Activated T-cell treated with anti-CD3 and anti-CD28 coated beads, Interleukin-2, amount 50 U/mL, for 24 hours (primary cell): ENCODE data around the gene EXTL1.

Experiments used
- DNase-seq: peaks from one replicate; pipeline ENCODE4 v3.0.0-alpha.2; 2020
- H3K27ac Mint-ChIP-seq: 2 replicates; pipeline ENCODE4 v1.8.0; 2020; ENCODE audit warnings: mild to moderate bottlenecking, mixed read lengths
- H3K27me3 Mint-ChIP-seq: 2 replicates; pipeline ENCODE4 v1.8.0; 2020; ENCODE audit warnings: mixed read lengths
- H3K36me3 Mint-ChIP-seq: 2 replicates; pipeline ENCODE4 v1.8.0; 2020; ENCODE audit warnings: low read depth, mixed read lengths
- H3K4me1 Mint-ChIP-seq: 2 replicates; pipeline ENCODE4 v1.8.0; 2020; ENCODE audit warnings: low read depth, mixed read lengths
- H3K4me3 Mint-ChIP-seq: 2 replicates; pipeline ENCODE4 v1.8.0; 2020; ENCODE audit warnings: mild to moderate bottlenecking, moderate library complexity, mixed read lengths
- H3K9me3 Mint-ChIP-seq: 2 replicates; pipeline ENCODE4 v1.8.0; 2020; ENCODE audit warnings: mixed read lengths

The EXTL1 gene

DNA sequence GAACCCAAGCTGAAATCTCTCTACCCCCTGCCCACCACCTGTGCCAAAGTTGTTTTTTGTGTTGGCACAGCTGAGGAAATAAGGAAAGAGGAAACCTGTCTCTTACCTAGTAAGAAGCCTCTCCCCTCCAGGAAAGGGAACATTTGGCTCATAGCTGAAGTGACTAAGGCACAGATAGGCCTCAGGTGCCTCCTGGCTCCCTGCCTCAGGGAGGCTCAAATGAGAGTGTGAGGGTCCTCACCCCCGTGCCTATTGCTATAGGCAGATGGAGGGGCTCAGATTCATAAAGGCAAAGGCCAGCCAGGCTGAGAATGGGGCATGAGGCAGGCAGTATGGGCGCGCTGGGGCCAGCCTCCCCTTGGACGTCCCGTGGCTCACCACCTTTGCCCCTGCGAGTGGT, 16.9 kb downstream of the EXTL1 start:
- H3K4me1 Mint-ChIP-seq, result peaks cover 23% of the 10 kb centered on the region
- no peaks in the 10 kb centered on the region for H3K9me3 Mint-ChIP-seq
- peaks cover 3% of the 10 kb centered on the region for H3K36me3 Mint-ChIP-seq
- H3K4me3 Mint-ChIP-seq, result no peak overlapping the region
- H3K27me3 Mint-ChIP-seq, result peaks cover 15% of the 10 kb centered on the region
- H3K27ac Mint-ChIP-seq, result no peak overlapping the region
- DNase-seq, result no peak

DNA sequence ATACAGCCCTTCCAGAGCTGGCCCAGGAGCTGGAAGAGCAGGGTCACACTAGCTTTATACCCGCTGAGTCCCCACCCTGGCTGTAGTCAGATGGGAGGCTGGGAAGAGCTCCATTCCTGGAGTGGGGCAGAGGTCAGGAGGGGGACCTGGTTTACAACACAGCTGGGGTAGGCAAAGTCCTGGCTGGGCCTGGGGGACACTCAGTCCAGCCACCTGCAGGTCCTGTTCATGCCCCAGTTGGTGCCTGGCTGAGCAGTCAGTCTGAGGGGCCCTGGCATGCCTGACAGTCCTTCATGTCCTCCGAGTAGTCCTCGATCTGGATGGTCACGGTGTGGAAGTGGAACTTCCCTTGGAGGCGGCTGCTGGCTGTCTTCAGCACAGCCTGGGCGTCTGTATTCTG, 17.3 kb downstream of the EXTL1 start:
- H3K27ac Mint-ChIP-seq, result no peak overlapping the region
- no peak for DNase-seq
- H3K4me3 Mint-ChIP-seq, result no peak overlapping the region
- H3K4me1 Mint-ChIP-seq, result peaks cover 23% of the 10 kb centered on the region
- H3K27me3 Mint-ChIP-seq, result peaks cover 19% of the 10 kb centered on the region
- no peaks in the 10 kb centered on the region for H3K9me3 Mint-ChIP-seq
- H3K36me3 Mint-ChIP-seq, result peaks cover 3% of the 10 kb centered on the region

DNA sequence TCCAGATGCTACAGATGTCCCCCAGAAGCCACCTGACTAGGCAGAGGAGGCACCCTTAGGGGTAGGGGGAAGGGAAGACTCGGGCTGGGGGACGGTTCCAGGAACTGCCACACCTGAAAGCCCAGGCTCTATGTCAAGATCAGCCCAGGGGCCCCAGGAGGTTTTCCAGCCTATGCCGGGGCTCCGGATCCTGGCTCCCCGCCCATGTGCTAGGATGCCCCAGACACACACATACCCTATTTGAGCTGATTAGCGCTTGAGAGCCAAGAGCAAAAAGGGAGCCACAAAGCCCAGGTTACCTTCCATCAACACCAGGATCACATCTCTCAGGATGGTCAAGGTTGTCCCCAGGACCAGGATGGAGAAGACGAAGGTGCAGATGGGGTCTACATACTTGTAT, 19.8 kb downstream of the EXTL1 start:
- H3K4me1 Mint-ChIP-seq, result peaks cover 8% of the 10 kb centered on the region
- H3K4me3 Mint-ChIP-seq, result no peak overlapping the region
- DNase-seq, result no peak
- no peak overlapping the region for H3K27ac Mint-ChIP-seq
- no peaks in the 10 kb centered on the region for H3K36me3 Mint-ChIP-seq
- peaks cover 26% of the 10 kb centered on the region for H3K27me3 Mint-ChIP-seq
- no peaks in the 10 kb centered on the region for H3K9me3 Mint-ChIP-seq

DNA sequence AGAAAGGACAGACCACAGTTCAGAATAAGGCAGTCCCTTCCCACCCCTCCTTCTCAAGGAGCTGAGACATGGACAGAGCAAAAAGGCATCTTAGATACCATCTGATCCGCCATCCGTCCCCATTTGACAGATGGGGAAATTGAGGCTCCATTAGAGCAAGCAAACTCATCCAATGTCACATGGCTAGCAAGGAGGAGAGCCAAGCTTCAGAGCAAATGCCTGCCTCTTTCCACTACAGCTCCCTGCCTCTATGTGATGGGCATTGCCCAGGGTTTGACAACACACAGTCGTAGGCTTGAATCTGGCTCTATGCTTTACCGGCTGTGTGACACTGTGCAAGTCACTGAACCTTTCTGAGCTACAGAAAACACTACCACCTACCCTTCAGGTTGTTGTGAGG, 20.4 kb downstream of the EXTL1 start:
- no peak for DNase-seq
- H3K4me1 Mint-ChIP-seq, result peaks cover 5% of the 10 kb centered on the region
- H3K27ac Mint-ChIP-seq, result no peak overlapping the region
- no peak overlapping the region for H3K4me3 Mint-ChIP-seq
- no peaks in the 10 kb centered on the region for H3K9me3 Mint-ChIP-seq
- H3K27me3 Mint-ChIP-seq, result peaks cover 32% of the 10 kb centered on the region
- no peaks in the 10 kb centered on the region for H3K36me3 Mint-ChIP-seq

DNA sequence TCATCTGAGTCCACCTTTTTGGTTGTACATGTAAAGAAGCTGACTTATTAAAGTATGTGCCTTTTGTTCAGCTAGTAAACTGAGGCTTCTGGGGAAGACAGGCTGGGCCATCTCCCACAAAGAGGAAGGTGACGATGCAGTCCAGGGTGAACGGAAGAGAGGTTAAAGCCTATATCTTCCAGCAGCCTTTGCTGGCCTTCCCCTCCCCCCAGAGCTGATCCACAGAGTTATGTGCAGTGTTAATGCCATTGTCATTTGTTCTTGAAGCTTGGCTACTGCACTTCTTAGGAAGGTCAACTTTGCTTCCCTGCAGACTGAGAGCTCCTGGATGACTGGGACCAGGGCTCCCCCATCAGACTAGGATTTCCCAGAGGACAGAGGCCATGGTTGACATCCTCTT, 22.2 kb downstream of the EXTL1 start:
- no peak overlapping the region for H3K27ac Mint-ChIP-seq
- H3K36me3 Mint-ChIP-seq, result no peaks in the 10 kb centered on the region
- H3K27me3 Mint-ChIP-seq, result peaks cover 48% of the 10 kb centered on the region
- no peak overlapping the region for H3K4me3 Mint-ChIP-seq
- peaks cover 5% of the 10 kb centered on the region for H3K4me1 Mint-ChIP-seq
- no peak for DNase-seq
- H3K9me3 Mint-ChIP-seq, result no peaks in the 10 kb centered on the region

DNA sequence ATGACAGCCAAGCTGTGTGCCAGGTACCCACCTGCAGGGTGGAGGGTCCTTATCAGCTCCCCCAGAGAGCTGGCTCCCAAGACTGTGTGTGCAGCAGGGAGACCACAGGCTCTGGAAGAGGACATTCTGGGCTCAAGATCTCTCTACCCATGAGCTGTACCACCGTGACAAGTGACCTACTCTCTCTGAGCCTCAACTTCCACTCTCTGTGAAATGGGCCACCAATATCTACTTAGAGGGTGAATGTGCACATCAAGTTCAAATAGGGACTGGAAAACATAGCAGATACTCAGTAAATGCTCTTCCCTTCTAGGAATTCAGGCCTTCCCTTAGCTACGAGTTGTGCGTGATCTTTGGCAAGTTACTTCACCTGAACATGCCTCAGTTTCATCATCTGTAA, 22.8 kb downstream of the EXTL1 start:
- no peak overlapping the region for H3K4me3 Mint-ChIP-seq
- peak; percentile 15 for DNase-seq
- no peaks in the 10 kb centered on the region for H3K36me3 Mint-ChIP-seq
- H3K27me3 Mint-ChIP-seq, result peaks cover 55% of the 10 kb centered on the region
- H3K27ac Mint-ChIP-seq, result no peak overlapping the region
- H3K9me3 Mint-ChIP-seq, result no peaks in the 10 kb centered on the region
- peaks cover 5% of the 10 kb centered on the region for H3K4me1 Mint-ChIP-seq

DNA sequence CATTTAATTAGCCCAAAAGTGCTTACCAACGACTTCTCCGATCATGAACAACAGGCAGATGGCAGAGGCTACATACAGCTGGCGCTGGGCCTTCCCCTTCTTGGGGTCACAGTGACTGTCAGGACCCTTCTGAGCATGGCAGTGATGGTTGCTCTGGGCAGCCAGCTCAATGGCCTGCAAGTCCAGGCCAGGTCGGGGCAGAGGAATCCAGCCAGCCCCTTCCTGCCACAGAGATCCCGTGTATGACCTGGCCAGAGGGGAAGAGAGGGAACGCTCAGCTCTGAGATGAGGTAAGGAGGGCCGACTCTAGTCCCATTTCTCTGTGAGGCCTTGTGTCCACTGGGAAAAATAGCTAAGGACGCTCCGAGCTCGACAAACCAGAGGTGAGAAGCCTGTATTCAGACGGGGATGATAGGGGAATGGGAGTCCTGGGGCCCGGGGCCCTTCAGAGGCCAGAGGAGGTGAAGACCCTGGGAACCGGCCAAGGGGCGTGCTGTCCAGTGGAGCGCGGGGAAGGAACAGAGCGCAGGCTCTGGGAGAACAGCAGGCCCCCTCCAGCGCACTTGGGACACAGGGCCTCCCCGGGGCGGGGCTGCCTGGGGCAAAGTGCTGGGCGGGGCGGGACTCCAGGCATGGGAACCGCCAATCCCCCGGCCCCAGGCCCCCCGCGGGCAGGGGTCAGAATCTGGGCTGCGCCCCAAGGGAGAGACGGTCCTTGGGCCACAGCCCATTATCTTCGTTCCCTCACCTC, 23.6 kb downstream of the EXTL1 start:
- H3K27ac Mint-ChIP-seq, result no peak overlapping the region

DNA sequence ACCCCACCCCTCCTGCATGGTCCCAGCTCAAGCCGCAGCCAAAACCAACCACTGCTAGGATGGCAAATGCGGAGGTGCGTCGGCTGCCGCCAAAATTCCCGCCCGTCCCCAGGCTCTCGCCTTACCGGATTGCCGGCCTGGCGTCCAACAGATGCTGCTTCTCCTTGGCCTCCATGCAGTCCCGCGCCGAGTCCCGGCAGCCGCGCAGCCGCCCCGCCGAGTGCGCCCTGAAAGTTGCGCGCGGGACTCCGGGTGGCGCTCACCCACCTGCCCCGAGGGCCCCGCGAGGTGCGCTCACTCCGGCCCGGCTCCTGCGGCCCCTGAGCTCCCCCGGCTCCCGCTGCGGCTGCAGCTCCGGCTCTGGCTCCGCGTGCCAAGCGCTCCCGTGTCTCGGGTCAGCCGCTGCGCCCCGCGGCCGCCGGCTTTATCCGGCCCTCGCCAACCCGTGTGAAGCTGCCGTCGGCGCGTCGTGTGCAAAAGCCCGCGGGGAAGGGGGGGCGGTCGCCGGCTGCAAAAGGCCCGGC, 24.2 kb downstream of the EXTL1 start, which contains the start of gene SLC30A2:
TSS of gene SLC30A2 (minus strand) at position 397 of the 524 bp plus-strand sequence. CDS start at position 175, 222 bp downstream.
- peak; percentile 30 for DNase-seq
- no peak within 1 kb of the TSS for H3K27ac Mint-ChIP-seq
- H3K27me3 Mint-ChIP-seq, result peaks cover 65% of the 10 kb centered on the region
- peaks cover 5% of the 10 kb centered on the region for H3K4me1 Mint-ChIP-seq
- no peak within 1 kb of the TSS for H3K4me3 Mint-ChIP-seq
- no peaks in the 10 kb centered on the region for H3K9me3 Mint-ChIP-seq
- no peaks in the 10 kb centered on the region for H3K36me3 Mint-ChIP-seq

More for the DNA sequence above, 23.6 kb downstream of the EXTL1 start:
- Mint-ChIP-seq H3K9me3 (no peaks in the 10 kb centered on the region), H3K27me3 (peaks cover 62% of the 10 kb centered on the region), H3K4me3 (no peak overlapping the region), H3K36me3 (no peaks in the 10 kb centered on the region), H3K4me1 (peaks cover 5% of the 10 kb centered on the region)
- DNase-seq, result peak; percentile 24

DNA sequence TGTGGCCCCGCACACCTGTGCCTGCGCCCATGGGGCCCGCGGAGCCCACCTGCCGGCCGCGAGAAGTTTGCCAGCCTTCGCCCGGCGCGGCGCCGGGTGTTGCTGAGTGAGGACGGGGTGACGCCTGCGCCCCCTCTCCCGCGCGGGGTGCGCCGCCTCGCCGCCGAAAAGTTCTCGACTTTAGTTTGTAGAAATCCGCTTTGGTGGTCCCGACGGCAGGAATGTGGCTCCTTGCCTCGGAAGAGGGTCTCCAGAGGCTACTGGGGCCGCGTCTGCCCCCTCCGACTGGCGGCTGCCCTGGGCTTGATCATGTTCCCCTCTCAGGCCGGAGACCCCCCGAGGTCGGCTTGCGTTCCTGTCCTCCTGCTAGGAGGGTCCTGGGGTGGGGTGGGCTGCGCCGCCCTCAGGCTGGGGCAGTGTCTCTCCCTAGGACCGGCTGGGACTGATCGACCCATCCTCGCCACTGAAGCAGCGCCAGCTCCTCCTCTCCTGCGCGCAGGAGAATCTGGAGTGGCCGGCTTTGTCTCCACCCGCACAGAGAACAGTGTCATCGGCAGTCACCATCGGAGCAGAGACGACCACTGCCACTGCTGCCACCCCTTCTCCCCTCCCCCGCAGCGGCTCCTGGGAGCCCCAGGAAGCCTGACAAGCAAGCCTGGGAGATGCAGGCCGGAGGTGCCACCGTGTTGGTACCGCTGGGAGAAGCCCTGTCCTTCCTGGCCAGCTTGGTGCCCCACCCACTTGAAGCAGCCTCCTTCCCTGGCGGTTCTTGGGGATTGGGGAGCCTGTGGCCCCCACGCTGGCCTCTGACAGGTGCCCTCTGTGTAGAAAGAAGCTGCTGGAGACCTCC, 24.9 kb downstream of the EXTL1 start:
- Mint-ChIP-seq H3K27me3 (peaks cover 72% of the 10 kb centered on the region), H3K4me3 (no peak overlapping the region)

DNA sequence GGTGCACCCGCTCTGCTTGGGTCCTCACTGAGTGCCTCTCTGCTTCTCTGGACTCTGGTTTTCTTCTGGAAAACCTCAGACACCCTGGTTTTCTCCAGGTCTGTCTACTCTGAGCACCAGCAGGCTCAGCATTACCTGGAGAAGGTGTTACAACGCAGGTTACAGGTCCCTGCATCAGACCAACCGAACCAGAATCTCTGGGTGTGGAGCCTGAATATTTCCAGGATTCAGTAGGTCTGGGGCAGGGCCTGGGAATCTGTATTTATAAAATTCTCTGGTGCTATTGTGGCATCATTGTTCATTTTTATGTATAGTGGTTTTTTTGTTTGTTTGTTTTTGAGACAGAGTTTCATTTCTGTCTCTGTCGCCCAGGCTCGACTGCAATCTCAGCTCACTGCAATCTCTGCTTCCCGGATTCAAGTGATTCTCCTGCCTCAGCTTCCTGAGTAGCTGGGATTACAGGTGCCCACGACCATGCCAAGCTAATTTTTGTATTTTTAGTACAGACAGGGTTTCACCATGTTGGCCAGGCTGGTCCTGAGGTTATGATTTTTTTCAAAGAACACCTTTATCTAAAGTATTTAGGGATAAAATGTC, 25.8 kb downstream of the EXTL1 start:
- Mint-ChIP-seq H3K9me3 (no peaks in the 10 kb centered on the region), H3K4me3 (no peak overlapping the region), H3K27ac (no peak overlapping the region)

More for the DNA sequence above, 24.9 kb downstream of the EXTL1 start:
- Mint-ChIP-seq H3K27ac (no peak overlapping the region), H3K4me1 (peaks cover 5% of the 10 kb centered on the region), H3K36me3 (no peaks in the 10 kb centered on the region), H3K9me3 (no peaks in the 10 kb centered on the region)
- peak; percentile 29 for DNase-seq

DNA sequence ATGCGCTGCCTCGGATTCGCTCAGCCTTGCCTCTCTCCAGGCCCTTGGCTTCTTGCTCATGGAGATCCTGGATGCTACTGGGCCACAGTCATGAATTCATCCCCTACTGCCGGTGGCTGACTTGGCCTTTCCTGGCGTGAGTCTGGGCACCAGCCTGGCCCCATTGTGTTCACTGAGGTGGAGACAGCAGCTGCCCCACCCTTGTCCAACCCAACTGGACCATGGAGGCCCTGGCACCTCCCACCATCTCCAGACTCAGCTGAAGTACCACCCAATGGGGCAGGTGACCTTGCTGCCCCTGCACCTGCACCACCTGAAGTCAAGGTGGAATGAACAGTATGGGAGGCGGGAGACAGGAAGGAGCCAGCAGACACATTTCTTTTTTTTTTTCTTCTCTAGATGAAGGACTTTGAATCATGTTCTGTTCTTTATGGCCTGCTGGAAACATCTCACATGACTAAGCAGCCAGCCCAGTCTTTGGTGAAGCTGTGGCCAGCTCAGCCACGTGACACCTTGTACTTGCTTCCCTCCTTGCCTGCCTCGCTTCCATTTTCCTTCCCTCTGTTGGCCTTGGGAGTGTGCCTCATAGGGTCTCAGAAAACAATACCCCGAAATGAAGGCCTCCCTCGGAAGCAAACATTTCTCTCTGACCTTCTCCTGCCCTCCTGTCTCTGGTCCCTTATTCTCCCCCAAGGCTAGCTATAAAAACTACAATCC, 28.1 kb downstream of the EXTL1 start:
- no peak overlapping the region for H3K4me3 Mint-ChIP-seq

More for the DNA sequence above, 25.8 kb downstream of the EXTL1 start:
- Mint-ChIP-seq H3K36me3 (no peaks in the 10 kb centered on the region), H3K4me1 (peaks cover 5% of the 10 kb centered on the region), H3K27me3 (peaks cover 76% of the 10 kb centered on the region)
- no peak for DNase-seq

DNA sequence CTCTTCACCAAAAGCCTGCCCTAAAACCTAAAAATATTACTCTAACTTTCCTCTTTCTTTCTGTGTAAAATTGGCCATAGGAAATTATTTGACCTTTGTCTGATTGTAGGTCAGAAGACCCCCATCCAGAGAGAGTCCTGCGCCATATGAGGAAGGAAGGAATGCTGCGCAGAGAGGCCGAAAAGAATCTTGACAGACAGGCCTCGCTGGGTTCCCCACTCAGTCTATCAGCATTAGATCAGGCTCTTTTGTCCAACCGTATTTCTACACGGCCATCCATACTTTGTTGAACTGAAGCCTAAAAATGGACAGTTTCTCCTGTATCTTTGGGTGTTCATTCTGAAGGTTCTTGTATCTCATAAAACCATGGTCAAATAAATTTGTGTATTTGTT, 28.7 kb downstream of the EXTL1 start:
- H3K27ac Mint-ChIP-seq, result no peak overlapping the region
- DNase-seq, result no peak
- no peaks in the 10 kb centered on the region for H3K9me3 Mint-ChIP-seq
- no peak overlapping the region for H3K4me3 Mint-ChIP-seq
- H3K4me1 Mint-ChIP-seq, result peaks cover 3% of the 10 kb centered on the region
- no peaks in the 10 kb centered on the region for H3K36me3 Mint-ChIP-seq
- peaks cover 69% of the 10 kb centered on the region for H3K27me3 Mint-ChIP-seq

More for the DNA sequence above, 28.1 kb downstream of the EXTL1 start:
- Mint-ChIP-seq H3K36me3 (no peaks in the 10 kb centered on the region), H3K4me1 (peaks cover 5% of the 10 kb centered on the region), H3K9me3 (no peaks in the 10 kb centered on the region), H3K27ac (no peak overlapping the region), H3K27me3 (peaks cover 71% of the 10 kb centered on the region)
- DNase-seq, result no peak

DNA sequence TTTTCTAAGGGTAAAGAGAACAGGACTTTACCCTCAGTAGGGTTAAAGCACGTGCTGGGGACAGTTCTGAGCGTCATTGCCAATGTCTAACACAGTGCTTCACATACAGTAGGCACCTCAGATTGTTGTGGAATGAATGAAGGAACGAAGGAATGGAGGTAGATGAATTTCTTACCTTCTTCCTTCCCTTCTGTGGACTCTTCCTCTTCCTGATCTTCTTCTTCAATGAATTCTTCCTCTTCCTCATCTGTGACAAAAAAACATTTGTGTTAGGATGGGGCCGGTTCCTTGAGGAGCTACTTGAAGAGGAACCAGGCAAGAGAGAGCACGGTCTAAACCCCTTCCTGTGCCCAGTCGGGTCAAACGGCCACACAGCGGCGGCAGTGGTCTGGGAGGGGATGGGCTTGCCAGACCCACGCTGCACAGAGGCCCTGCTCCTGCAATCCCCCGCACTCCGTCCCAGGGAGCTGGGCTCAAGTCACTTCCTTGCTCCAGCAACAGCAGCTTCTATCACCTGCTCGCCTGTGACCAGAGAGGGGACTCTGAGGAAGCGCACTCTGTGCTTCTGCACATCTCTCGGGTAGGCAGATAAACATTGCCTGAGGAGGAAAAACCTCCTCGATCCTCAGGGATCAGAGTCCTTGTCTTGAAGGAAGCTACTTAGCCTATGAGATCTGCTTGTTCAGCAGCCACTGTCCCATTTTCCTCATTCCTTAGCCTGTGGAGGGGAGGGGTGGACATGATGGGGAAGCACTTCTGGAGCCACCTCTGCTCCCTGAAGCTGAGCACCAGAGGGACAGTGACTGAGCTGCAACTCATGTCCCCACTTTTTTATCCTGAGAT, 32.4 kb downstream of the EXTL1 start:
- H3K27me3 Mint-ChIP-seq, result peaks cover 54% of the 10 kb centered on the region
- H3K27ac Mint-ChIP-seq, result no peak overlapping the region
- H3K36me3 Mint-ChIP-seq, result no peaks in the 10 kb centered on the region
- no peaks in the 10 kb centered on the region for H3K9me3 Mint-ChIP-seq
- DNase-seq, result no peak
- H3K4me3 Mint-ChIP-seq, result no peak overlapping the region
- H3K4me1 Mint-ChIP-seq, result no peaks in the 10 kb centered on the region
